HG03575 (cell line): Measurements from ENCODE around the gene FLNB.
A peak's percentile ranks its signal among the peaks of the same experiment; 100 is the strongest.

Source experiments
- ATAC-seq: cut with Tn5 transposase; IDR thresholded peaks from one replicate; pipeline ENCODE4 v1.9.1; 2021; ENCODE audit not compliant: unreplicated experiment, insufficient number of reproducible peaks, low FRiP score; ENCODE audit errors: extremely low read depth

FLNB gene

GRCh38 chr3:58025837-58026569, 17.8 kb downstream of the FLNB start:
- no peak for ATAC-seq

- ATAC-seq: no peak
Measured at GRCh38 chr3:58026598-58026997, 18.4 kb downstream of the FLNB start.

- ATAC-seq: no peak
Measured at GRCh38 chr3:58027704-58028317, 19.6 kb downstream of the FLNB start.

GRCh38 chr3:58028902-58029301, 20.7 kb downstream of the FLNB start:
- ATAC-seq: no peak

GRCh38 chr3:58029842-58030584, 21.8 kb downstream of the FLNB start:
- ATAC-seq: no peak

GRCh38 chr3:58032186-58032585, 24.0 kb downstream of the FLNB start:
- no peak for ATAC-seq

- peak; percentile 74 for ATAC-seq
Measured at GRCh38 chr3:58034738-58035523, 26.7 kb downstream of the FLNB start.

GRCh38 chr3:58035524-58036255, 27.5 kb downstream of the FLNB start:
- no peak for ATAC-seq

- no peak for ATAC-seq
Measured at GRCh38 chr3:58036293-58037032, 28.2 kb downstream of the FLNB start.

- no peak for ATAC-seq
Measured at GRCh38 chr3:58037141-58037910, 29.1 kb downstream of the FLNB start.

GRCh38 chr3:58038675-58039292, 30.6 kb downstream of the FLNB start:
- ATAC-seq: no peak

- ATAC-seq: no peak
Measured at GRCh38 chr3:58039601-58040000, 31.4 kb downstream of the FLNB start.

GRCh38 chr3:58041182-58041825, 33.1 kb downstream of the FLNB start:
- ATAC-seq: no peak

- peak; percentile 85 for ATAC-seq
Measured at GRCh38 chr3:58041826-58042324, 33.7 kb downstream of the FLNB start.

GRCh38 chr3:58042947-58043707, 34.9 kb downstream of the FLNB start:
- ATAC-seq: no peak

GRCh38 chr3:58043933-58044332, 35.7 kb downstream of the FLNB start:
- ATAC-seq: no peak
